GM19193 (cell line): ENCODE data around the gene JAML.

Experiments
- POLR2A ChIP-seq: IDR thresholded peaks from 4 replicates; pipeline ENCODE4 v1.6.1; 2011; ENCODE audit not compliant: insufficient read depth, insufficient read length; ENCODE audit errors: extremely low read depth

Gene JAML

DNA sequence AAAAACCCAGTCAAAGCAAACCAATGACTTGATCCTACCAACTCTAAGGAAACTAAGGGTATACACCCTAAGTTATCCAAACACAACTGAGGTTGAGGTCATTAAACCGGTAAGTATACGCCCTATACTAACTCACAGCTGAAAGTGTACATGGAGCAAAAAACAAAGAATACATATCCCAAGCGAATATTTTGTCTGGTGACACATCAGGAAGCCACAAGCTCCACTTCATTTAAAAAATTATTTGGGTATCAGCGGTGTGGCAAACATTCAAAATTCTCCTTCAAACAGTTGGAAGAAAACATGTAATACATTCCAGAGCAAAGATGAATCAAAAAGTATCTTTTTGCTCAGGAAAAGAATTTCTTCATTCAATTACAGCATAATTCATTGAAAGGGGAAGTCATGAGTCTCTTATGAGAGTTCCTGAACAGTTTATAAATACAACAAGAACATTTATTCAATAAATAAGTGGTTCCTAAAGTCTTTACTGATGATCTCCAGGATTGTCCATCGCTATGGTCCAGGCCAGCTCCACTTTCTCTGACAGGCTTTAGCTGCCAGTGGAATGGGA is 4.5 kb upstream of the JAML start:
- no peak for TF ChIP-seq POLR2A

DNA sequence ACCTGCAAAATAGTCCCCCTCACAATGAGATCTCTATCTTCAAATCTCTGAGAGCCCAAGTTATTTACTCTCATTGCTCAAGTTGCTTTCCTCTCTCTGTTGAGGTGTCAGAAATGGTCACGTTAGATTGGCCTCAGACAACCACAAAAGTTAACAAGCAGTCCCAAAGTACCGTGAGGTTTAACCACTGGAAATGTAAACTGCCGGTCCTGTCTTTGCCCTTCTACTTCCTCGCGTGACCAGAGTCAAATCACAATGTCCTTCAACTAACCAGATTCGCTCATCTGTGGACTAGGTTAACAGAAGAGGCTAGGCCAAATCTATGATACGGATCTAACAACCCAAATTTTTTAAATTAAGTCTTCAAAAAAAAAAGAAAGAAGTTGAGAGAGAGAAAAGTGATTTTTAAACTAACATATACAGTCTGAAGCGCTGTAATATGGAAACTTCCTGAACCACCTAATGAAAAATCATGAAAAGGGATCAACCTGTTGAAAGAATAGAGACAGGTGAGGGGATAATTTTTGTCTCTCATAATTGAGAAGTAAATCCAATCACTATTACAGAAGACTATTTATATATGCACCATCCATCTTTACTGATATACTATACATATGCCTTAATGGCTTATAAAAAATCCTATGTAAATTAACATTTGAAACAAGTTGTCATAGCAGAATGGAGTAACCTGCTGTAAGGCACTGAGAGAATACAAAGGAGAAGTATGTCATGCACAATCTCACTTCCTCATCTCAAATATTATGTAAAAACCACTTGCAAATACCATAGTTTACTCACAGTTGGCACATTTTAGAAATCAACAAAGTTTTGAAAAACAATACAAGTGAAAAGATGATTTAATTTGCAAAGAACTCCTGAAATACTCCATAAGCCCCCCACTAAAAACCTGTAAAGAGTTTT is 3.3 kb upstream of the JAML start:
- no peak for TF ChIP-seq POLR2A

GRCh38 chr11:118226781-118227180 is 2.0 kb upstream of the JAML start:
- no peak for TF ChIP-seq POLR2A

DNA sequence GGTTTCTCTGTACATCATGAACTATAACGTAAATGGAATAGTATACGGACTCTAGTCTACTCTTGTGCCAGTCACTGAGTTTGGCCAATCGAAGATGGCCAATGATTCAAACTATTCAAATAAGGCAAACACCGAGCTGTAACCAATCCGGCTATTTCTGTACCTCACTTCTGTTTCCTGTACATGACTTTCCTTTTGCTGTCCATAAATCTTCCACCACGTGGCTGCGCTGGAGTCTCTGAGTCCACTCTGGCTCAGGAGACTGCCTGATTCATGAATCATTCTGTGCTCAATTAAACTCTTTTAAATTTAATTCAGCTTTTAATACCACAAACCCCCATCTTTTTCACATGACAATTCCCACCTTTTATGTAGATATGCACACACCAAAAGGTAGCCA is 1.5 kb upstream of the JAML start:
- no peak for TF ChIP-seq POLR2A

DNA sequence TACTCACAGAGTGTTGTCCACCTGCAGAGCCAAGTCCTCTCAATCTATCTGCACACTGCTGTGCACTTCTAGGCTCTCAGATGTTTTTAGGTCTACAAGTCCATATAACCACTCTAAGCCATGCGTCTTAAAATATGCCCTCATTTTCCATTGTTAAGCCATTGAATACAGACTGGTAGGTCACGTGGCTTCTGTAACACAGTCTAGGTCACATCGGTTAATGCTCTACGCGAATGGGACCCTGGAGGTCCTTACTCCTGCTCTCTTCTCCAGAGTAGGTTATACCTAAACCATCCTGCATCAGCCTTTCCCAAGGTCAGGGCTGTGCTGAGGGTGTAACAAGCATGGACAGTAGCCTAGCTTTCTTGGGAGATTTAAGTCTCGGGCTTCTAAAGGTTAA is 819 bp downstream of the JAML start:
- TF ChIP-seq POLR2A: no peak

DNA sequence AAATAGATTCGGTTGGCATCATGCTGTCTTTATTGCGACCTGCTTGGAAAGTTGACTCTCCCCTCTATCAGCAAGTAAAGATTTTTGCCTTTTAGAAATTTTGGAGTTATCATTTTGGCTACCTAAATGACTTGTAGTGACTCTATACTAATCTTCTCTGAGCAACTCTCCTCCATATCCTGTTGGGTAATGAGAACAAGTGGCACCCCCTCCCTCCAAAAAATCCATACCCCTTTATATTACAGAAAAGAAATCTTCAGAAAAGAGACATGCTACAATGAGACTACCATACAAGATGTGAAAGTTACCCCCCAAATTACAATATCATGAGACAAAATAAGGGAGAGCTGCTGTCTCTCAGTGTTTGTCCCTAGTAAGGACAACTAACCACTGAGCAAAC is 1.2 kb downstream of the JAML start:
- no peak for TF ChIP-seq POLR2A

DNA sequence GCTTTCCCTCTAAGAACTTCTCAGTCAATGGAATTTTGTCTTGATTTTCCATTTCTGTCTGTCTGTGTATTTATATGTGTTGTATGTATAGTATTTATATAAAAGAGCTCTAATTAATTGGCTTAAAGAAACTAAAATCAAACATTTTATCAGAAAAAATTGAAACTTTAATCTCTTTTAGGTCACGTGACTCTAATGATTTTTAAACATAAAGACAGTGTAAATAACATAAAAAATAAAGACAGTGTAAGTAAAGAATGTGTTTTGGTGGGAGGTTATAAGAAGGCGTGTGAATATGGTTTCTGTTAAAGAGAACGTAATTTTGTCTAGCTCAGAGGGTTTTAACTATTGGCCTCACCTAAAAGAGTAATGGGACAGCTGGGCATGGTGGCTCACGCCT is 2.4 kb downstream of the JAML start:
- TF ChIP-seq POLR2A: no peak

DNA sequence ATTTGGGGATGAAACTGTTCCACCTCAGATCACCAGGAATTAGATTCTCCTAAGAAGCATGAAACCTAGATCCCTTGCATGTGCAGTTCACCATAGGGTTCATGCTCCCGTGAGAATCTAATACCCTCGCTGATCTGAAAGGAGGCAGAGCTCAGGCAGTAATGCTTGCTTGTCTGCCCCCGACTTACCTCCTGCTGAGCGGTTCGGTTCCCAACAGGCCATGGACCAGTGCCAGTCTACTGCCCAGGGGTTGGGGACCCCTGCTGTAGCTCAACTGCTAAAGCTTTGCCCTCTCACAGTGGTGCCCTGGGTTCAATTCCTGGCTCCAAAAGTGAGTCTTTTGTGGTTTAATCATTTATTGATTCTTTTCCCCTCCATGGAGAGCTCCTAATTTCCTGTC is 3.4 kb downstream of the JAML start:
- no peak for TF ChIP-seq POLR2A

DNA sequence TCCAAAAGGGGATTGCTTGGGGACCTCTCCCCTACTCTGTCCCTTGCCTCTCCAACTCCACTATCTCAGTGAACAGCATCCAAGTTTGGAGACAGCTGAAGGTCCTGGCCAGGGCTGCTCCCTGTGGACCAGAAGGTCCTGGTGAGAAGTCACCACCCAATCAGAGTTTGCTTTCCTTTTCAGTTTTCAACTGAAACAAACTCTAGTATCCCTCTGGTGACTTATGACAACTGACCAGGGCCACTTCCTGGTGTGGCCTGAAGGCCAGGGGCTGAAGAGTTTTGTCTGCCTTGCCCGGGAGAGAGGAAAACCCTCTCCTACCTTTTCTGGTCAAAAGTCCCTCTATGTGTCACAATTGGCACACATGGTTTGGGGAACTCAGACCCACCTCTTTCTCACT is 5.1 kb downstream of the JAML start:
- TF ChIP-seq POLR2A: no peak

- no peak for TF ChIP-seq POLR2A
Observed at GRCh38 chr11:118219244-118219643, 5.6 kb downstream of the JAML start.

DNA sequence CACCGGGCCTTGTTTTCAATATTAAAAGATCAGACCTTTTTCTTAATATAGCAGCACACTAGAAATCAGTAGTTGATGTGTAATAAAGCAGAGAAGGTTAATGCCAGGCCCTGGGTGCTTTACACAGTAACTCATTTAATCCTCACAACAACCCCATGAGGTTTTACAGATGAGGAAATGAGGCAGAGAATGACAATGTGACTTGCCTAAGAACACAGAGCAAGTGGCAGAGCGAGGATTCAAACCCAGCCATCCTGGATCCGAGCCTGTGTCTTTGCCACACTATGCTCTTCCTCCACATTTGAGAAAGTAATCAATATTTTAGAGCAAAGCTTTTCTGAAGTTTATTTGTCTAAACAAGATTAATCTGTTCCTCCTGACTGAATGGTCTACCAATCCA is 7.2 kb downstream of the JAML start:
- TF ChIP-seq POLR2A: no peak

GRCh38 chr11:118216621-118217481 is 8.0 kb downstream of the JAML start:
- no peak for TF ChIP-seq POLR2A

- no peak for TF ChIP-seq POLR2A
Observed at GRCh38 chr11:118215765-118216164, 9.0 kb downstream of the JAML start.

DNA sequence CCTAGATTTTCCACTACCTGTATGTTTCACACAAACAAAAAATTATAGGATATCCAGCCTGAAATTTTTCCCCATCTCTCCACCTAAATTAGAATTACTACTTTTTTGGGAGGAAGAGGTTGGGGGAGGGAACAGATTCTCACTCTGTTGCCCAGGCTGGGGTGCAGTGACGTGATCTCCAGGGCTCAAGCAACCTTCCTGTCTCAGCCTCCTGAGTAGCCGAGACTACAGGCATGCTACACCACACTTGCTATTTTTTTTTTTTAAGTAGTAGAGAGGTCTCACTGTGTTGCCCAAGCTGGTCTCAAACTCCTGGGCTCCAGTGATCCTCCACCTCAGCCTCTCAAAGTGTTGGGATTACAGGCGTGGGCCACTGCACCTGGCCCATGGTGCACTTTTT is 9.5 kb downstream of the JAML start:
- TF ChIP-seq POLR2A: no peak

DNA sequence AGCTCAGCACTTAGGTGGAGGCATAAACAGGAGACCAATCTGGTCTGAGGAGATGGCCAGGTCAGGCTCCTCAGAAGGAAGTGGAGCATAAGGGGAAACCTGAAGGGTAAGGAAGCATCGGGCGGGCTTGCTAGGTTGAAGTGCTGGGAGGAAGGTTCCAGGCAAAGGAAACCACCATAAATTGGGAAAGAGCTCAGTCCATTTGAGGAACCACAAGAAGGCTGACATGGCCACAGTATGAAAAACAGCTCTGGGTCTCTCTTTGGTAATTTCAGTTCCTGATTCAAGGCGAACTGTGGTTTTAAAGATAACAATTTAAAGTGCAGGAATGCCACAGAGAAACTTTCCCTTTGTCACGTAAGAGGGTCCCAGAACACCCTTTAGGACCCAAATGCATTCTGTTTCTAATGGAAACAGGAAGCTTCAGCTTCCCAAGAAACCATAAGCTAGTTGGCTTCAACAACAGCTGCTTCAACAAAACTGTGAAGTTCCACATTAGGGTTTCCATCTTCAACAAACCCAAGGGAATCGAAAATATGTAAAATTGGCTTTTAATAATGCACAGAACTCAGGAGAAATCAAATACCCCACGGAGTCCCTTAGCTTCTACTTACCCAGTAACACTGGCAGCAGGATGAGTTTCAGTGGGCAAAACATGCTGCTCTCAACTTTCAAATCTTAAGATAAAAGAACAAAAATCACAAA is 10.4 kb downstream of the JAML start:
- no peak for TF ChIP-seq POLR2A
